NCI-H2029 treated with DMSO at 0.1 percent for 48 hours (cell line): ENCODE results near the gene TSPAN10.
"Not testable (repeated sequence)": the region's sequence is repeated elsewhere in the genome, so short reads cannot be mapped to it uniquely, and the experiment has no call there.

Source experiments
- DNase-seq: peaks from one replicate; lab custom pipeline; 2025; lab: John Stamatoyannopoulos, UW

Gene TSPAN10

DNA sequence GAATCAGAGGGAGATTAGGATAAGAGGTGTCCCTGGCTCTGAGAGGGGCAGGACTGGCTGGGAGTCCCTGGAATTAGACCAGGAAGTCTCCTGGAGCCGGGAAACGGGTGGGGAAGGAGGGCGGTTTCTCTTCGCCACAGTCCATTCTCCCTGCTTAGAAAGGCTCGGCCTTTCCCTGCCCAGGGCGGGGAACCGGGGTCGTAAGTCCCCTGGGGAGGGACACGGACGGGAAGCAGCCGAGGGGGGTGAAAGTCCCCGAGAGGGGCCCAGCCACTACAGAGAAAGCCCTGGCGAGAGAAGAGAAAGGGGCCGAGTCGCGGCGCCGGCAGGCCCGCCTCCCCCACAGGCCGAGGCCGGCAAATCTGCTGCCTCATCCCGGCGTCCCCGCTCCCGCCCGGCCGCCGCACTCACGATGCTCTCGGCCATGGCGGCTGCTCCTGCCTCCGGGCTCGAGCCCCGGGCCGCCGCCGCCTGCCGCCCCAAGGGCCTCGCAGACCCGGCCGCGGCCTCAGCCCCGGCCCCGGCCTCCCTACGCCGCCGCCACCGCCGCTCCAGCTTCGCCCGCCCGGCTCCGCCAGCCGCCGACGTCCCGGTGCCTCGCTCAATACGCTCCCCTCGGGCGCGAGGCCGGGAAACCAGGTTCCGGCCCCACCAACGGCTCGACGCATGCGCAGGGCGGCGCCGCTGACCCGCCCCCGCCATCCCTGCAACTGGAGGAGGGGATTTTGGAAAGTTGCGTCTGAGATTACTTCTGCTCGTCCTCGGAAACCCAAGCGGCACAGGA is at the start of gene TSPAN10, which contains the start of gene NPLOC4:
Gene TSPAN10, plus strand, starts transcription at position 692 of the 784 bp plus-strand sequence. CDS start 5,217 bp downstream, outside the sequence.
Gene NPLOC4, minus strand, starts transcription at position 608 of the 784 bp plus-strand sequence. Its CDS starts 182 bp downstream, at position 426.
- peak; percentile 9 for DNase-seq

DNA sequence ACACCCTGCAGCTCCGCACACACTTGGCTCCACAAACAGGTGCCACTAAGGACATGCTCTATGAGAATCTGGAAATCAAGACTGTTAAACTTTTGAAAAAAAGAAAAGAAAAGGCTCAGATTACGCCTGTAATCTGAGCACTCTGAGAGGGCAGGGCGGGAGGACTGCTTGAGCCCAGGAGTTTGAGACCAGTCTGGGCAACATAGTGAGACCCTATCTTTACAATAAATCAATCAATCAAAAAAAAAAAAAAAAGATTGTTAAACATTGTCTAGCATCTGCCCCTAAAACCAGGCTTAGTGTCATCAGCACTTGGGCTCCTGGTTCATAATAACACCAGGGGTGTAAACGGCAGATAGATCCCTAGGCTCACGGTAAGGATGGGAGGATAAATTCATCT is 47.4 kb upstream of the TSPAN10 start:
- DNase-seq, result no peak

DNA sequence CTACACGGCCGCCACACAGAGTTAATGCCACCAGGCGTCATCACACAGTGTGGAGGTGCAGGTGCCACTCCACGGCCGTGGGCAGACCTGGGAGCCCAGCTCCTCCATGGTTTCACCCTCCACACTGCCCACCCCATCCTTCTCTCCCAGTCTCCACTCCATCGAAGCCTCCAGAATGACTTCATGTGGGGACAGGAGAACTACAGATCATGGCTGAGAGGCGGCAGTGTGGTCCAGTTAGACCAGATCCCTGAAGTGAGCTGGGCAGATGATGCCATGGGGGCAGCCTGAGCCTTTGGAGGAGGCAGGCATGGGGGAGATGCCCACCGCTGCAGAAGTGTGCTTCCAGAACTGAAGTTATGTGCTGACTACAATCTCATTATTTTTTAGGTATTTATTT is 46.9 kb upstream of the TSPAN10 start:
- DNase-seq, result no peak

DNA sequence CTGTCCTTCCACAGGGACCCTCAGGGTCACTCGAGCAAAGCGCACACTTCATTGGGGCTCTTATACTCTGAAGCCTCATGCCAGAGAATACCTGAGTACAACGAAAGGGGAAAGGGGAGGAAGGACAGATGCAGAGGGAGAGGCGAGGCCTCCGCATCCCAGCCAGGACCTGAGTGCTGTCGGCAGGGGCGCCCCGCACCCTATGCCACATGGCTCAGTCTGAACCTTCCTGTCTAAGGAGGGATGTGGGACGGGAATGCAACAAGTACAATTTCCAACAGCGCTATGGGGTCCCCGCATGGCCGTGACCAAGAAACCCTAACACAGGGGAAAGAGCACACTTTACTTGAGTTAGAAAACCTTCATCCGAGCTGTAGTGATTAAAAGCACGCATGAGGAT is 45.0 kb upstream of the TSPAN10 start:
- DNase-seq, result no peak

DNA sequence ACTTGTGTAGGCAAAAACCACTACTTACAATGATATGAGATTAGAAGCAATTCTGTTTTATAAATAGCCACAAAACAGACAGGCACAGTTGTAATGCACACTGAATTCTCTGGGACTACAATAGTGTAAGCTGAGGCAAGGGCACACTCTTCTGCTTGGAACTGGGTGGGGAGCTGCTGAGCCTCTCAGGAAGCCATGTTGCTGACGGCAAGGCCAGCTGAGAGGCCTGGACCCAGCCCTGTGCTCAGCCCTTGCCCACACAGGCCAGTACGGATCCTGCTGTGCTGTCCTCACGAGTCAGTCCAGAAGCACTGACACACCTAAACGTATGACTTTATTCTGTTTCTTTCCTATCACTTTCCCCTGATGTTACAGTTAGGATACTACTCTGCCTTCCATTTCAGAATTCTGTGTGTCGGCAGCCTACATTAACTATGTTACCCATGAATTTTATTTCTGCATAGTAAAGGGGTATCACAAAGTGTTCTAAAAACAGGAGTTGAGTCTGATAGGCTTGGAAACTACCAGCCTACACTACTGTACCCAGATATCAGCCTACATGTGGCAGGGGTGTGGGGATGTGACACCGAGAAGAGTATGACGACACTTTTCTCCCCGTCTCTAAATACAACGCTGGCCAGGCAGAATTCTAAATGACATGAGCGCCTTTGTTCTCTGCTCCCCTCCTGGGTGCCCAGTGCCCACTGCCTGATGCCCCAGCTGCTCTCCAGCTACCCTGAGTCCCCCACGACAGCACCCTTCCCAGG is 43.7 kb upstream of the TSPAN10 start:
- no peak for DNase-seq

DNA sequence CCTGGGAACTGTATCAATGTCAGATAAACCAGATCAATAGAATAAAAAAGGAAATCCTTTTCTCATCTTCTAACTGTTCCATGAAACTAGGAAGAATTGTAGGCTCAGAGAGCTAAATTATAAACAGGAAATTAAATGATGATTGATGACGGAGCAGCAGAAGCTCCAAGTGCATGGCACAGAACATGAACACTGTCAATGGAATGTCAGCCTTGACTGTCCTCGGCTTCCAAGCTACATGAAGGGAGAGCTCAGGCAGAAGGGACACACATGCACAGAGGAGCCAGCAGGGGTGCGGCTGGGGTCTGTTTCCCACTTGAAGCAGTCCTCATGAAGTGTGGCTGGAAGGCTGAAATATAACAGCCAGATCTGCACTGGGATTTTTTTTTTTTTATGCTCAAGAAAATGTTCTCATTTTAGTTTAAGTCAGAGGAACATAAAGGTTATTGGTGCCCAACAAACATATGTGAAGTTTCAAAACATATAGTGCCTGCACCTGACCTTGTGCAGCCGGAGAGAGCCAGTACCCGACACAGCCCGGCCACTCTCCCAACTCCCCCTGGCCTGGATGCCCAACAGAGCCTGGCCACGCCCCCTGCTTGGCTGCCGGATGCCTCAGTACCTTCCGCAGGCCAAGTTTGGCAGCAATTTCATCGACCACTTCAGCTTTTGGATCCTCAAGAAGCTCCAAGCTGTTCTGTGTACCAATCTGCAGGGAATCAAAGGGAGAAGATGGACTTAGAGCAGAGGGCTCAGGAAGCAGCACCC is 37.1 kb upstream of the TSPAN10 start:
- DNase-seq, result no peak

DNA sequence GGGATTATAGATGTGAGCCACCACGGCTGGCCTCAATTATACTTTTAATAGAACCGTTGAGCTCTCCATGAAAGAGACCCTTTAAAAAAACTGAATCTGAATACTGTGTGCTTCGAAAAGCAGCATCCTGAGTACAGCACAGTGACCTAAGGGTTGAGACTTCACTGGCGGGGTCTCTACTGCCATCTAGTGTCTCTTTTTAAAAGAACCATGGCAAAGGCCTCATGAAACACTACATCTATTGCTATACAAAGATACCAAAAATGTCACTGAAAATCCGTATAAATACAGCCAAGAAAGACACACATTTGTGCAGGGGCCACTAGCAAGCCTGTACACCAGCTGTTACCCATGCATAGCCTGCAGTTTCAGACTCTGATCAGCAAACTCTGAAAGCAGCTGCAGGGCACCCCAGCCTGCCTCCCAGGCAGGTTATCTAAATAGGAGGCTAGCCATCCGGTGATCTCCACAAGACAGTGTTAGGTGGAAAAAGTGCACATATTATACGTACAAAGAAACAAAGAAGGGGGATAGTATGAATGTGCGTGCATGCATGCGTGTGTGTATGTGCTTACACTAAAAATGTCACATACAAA is 35.4 kb upstream of the TSPAN10 start:
- peak; percentile 40 for DNase-seq

DNA sequence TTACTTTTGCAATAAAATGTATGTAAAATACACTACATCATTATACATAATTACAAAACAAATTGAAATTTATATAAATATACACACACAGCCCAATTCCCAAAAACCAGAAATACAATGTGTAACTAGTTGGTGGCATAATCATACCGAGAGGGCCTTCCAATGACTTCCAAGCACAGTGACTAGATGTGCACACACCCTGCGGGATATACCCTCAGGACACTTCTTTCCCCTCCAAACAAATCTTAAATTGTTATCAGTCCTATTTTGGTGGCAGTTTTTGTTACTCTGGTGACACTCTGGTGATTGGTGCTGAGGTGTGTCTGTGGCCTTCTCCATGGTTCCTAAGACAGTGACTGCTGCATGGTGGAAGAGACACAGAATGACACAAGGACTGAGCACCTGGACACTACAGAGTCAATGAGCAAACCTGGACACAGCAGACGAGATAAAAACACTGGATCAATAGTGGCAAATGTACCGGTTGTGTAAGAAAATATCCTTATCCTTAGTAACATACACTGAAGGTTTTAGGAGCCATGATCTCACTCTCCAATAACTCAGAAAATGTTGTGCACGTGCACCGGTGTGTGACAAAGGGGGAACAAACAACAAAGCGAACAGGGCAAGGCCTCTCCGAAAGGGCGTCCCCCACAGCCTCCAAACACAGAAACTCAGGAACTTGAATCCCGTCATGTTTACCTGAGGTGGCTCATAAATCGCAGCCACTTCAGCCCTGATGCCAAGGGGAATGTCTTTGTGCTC is 33.0 kb upstream of the TSPAN10 start:
- DNase-seq, result no peak

DNA sequence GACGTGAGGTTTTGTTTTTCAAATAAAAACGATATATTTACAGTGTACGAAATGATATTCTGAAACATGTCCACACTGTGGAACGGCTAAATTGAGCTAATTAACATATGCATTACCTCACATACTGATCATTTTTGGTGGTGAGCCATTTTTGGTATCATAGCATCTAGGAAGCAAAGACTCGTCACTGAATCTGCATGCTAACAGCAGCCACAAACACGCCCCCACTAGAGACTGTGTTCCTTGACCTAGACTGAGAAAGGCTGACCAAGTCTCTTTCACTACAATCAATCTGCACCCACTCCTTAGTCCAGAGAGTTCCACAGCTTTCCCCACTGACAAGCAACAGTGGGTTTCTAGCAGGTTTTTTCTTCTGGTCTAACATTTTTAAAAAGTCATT is 29.6 kb upstream of the TSPAN10 start:
- no peak for DNase-seq

DNA sequence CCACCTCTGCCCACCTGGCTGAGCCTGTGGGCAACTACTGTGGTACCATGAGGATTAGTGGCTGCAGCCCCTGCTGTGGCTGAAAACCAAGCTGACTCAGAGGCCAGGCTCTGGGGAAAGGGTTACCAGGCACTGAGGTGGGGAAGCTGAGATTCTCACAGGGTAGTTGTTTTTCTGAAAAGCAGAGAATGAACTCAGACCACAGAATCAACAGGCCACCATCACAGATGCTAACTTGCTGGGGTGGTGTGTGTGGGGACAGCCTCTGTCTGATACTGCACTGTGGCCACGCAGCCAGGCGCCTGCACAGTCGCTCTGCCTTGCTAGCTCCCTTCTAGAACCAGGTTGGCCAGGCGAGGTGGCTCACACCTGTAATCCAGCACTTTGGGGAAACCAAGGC is 28.9 kb upstream of the TSPAN10 start:
- no peak for DNase-seq

DNA sequence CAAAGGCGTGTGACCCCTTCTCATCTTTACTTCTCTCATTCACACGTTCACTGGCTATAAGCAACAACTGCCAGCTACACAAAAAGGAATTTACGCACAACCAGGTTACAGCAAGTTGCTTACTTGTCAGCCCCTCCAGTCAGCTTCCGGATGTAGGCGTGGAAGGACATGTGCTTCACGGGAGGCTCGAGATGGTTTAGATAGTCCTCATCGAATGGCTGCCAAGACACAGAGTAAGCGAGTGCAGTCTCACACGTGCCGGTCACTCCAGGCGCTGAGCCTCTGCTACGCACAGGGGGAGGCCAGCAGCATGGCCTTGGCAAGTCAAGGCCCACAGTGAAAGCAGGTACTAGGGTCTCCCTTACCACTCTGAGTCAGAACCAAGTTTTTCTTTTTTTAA is 28.4 kb upstream of the TSPAN10 start:
- no peak for DNase-seq

DNA sequence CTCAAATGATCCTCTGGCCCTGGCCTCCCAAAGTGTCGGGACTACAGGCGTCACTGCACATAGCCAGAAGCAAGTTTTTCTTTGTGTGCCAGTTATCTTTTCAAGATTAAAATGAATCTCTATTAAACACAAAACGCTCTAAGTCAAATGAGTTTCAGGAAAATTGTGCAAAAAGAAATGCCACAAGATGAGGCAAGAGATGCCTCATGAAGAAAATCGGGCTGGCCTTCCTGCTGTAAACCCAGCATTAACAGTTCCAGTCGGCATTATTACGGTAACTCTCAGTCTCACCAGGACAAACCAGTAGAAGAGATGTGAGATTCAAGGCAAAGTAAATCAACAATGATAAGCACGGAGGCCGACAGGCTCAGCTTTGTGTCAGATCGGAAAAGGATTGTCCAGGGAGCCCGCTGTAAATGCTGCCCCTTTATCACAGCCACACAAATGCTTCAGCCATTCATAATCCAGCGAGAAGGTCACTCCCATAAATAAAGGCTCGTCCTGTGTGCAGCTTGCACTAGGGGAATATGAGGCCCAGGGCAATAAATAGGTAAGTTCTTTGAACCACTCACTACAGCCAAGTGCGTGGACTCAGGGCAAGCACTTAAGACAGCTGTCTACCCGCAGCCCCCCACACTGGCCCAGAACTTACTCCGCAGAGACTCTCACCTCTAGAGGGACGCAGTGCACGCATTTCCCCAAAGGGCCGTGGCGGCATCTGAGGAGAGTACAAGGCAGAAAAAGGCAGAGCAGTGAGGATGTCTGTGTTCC is 27.3 kb upstream of the TSPAN10 start:
- no peak for DNase-seq

DNA sequence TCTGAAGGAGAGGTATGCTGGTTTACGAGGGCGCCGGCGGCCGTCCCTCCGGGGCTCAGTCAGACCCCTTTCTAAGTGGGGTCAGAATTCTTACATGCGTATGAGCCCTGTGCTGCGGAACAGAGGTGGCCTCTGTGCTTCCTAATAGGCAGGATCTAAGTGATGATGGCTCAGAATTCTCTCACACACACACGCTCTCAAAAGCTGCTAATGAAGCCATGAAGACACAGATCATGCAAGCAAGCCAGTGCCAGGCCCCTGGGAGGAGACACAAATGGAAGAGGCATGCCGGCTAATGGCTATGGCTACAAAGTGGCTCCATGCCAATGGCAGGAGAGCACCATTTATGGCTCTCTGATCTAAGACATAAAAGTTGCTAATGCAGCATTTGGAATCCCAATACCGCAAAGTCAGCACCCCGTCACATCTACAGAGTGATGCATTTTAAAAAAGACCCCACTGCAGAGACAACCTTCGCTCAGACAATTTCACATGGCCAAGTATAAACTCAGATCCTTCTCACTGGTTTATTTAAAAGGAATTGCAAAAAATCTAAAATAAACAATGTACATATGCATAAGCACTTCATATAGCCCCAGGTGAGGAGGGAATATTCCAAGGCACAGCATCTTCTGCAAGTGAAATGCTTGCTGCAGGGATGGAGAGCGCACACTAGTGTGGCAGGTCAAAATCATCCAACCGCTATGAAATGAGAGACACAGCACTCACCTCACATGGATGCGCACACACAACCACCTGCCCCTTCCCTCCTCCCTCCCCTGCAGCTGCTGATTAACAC is 24.6 kb upstream of the TSPAN10 start:
- no peak for DNase-seq

DNA sequence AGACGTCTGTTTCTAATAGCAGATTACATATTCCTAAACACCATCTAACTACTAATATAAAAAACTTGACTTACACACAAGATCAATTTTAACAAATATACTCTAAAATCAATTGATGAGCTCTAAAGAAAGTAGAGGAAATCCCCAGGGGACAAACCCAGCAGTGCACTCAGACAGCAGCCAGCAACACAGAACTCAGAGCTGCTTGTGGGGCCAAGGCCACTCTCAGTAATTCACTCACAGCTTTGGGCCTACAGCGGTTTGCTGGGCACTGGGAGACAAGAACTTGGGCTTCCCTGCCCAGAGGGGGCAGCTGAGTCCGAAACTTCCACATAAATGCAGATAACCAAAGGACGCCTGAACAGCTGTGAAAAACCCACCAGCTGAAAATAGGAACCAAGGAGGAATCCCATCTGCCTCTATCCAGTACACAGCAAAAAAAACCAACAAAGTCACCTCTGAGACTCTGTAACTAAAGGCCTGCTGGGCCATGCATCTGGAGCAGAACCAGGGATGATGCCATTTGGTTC is 21.5 kb upstream of the TSPAN10 start:
- no peak for DNase-seq

DNA sequence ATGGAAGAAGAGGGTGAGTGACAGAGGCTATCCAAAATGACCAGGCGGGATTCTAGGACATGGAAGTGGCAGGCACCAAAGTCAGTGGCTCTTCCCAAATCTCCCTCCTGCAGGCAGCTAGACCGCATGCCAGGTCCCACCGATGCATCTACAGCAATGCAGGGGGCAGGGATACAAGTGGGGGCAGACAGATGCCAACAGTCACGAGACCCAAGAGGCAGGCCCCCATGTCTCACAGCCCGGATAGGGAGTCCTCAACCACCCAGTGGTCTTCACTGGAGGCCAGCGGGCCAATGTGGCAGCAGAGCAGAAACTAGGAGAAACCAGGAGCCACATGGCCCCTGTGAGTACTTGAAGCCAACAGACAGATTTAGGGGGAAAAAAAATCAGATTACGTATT is 20.1 kb upstream of the TSPAN10 start:
- DNase-seq, result no peak

DNA sequence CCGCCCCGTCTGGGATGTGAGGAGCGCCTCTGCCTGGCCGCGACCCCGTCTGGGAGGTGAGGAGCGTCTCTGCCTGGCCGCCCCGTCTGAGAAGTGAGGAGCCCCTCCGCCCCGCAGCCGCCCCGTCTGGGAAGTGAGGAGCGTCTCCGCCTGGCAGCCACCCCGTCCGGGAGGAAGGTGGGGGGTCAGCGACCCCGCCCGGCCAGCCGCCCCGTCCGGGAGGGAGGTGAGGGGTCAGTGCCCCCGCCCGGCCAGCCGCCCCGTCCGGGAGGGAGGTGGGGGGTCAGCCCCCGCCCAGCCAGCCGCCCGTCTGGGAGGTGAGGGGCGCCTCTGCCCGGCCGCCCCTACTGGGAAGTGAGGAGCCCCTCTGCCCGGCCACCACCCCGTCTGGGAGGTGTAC is 18.7 kb upstream of the TSPAN10 start:
- not testable (repeated sequence) for DNase-seq

DNA sequence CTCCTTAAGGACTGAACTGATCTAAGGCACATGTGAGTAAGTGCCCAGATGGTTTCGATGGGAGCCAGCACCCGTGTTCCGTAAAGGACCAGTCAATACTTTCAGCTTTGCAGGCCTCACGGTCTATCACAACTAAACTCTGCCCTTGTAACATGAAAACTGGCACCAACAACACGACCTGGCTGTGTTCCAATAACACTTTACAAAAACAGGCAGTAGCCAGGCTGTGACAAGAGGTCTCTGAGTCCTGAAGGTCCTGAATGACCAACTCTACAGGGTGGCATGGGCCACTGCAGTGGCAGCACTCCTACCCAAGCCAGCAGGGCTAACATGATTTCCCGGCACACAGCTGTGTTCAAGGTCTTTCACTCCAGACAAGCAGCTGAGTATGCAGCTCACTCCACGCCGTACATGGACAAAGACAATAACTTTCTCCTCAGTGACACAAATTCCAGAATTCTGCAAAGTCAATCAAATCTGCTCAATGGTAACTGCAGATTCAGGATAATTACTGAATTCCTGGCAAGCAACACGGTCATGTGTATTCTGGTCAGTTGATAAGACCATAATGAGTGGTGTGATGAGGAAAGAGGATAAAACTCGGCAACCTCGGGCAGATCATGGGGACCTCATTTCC is 15.4 kb upstream of the TSPAN10 start:
- DNase-seq, result no peak

DNA sequence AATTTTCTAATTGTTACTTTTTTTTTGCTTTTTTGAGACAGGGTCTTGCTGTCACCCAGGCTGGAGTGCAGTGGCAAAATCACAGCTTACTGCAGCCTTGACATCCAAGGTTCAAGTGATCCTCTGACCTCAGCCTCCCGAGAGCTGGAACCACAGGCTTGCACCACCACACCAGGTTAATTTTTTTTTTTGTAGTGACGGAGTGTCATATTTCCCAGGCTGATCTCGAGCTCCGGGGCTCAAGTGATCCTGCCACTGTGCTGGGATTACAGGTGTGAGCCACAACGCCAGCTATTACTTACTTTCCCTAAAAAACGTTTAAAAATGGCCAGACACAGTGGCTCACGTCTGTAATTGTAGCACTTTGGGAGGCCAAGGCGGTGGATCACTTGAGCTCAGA is 6.7 kb upstream of the TSPAN10 start:
- no peak for DNase-seq

DNA sequence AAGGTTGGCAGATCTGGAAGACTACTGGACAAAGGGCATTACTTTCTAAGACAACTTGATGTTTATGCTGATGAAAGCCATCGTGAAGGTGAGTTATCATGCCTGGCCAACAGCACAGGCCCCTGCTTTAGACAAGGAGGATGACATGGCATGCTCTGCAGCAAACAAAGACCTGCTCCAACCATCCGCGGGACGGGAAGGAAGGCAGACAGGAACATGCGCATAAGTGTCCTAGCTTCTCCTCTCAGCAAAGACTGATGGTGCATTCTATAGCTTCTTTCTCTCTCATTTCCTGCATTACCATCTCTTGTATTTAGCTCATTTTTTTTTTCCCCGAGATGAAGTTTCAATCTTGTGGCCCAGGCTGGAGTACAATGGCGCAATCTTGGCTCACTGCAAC is 5.5 kb upstream of the TSPAN10 start:
- DNase-seq, result no peak
